Hindlimb muscle (tissue), 1 donor: ENCODE results near the gene MS4A3. TPM values are rescaled to one million over a fixed set of nuclear protein-coding genes. Genes with fewer than 3 reads are reported as not detected.
"Not testable (repeated sequence)": the region's sequence is repeated elsewhere in the genome, so short reads cannot be mapped to it uniquely, and the experiment has no call there.

ENCODE experiments used
- DNase-seq: peaks from one replicate; pipeline ENCODE4 v3.0.0-alpha.2; 2013
- polyA plus RNA-seq: library from polyadenylated mRNA; unstranded; fragments of 120-200 nt; gene quantifications from one replicate; pipeline ENCODE4 v1.2.1, GENCODE V29; 2013; ENCODE audit not compliant: insufficient read length

Gene MS4A3
- polyA plus RNA-seq, 1 donor: 1.1 TPM

GRCh38 chr11:60095477-60096120, 39.1 kb downstream of the MS4A3 start:
- no peak for DNase-seq

GRCh38 chr11:60097189-60097588, 40.7 kb downstream of the MS4A3 start:
- no peak for DNase-seq

- no peak for DNase-seq
Observed at GRCh38 chr11:60098508-60098907, 42.0 kb downstream of the MS4A3 start.

GRCh38 chr11:60100516-60100915, 44.1 kb downstream of the MS4A3 start:
- no peak for DNase-seq

GRCh38 chr11:60101368-60101767, 44.9 kb downstream of the MS4A3 start:
- DNase-seq: not testable (repeated sequence)

GRCh38 chr11:60104471-60105115, 48.1 kb downstream of the MS4A3 start:
- DNase-seq: not testable (repeated sequence)

GRCh38 chr11:60108631-60109030, 52.2 kb downstream of the MS4A3 start:
- DNase-seq: not testable (repeated sequence)

GRCh38 chr11:60111793-60112192, 55.3 kb downstream of the MS4A3 start:
- no peak for DNase-seq

GRCh38 chr11:60116996-60117790, 60.7 kb downstream of the MS4A3 start:
- DNase-seq: no peak

GRCh38 chr11:60118338-60118737, 61.9 kb downstream of the MS4A3 start:
- DNase-seq: no peak

GRCh38 chr11:60119710-60120109, 63.2 kb downstream of the MS4A3 start:
- DNase-seq: no peak

Other genes with a start within 250 kb of the MS4A3 start
- gene MRPL16, start 245.9 kb upstream of the MS4A3 start, polyA plus RNA-seq: 36.0 TPM
- gene CBLIF, start 211.2 kb upstream of the MS4A3 start, polyA plus RNA-seq: not detected
- 0.31 TPM for gene TCN1, start 190.2 kb upstream of the MS4A3 start, polyA plus RNA-seq
- not detected for gene OOSP3, start 177.9 kb upstream of the MS4A3 start, polyA plus RNA-seq
- gene OOSP1, start 118.2 kb upstream of the MS4A3 start, polyA plus RNA-seq: not detected
- gene OOSP4A, start 92.6 kb upstream of the MS4A3 start, polyA plus RNA-seq: not detected
- gene OOSP4B, start 39.5 kb upstream of the MS4A3 start, polyA plus RNA-seq: not detected
- not detected for gene OOSP2, start 16.3 kb upstream of the MS4A3 start, polyA plus RNA-seq
- gene MS4A2, start 32.0 kb downstream of the MS4A3 start, polyA plus RNA-seq: 0.10 TPM
- 31.4 TPM for gene MS4A6A, start 126.4 kb downstream of the MS4A3 start, polyA plus RNA-seq
- gene MS4A4E, start 186.5 kb downstream of the MS4A3 start, polyA plus RNA-seq: 2.0 TPM
- 7.9 TPM for gene MS4A4A, start 224.0 kb downstream of the MS4A3 start, polyA plus RNA-seq